ENCODE data around the gene IRX1. TPM values are rescaled to one million over a fixed set of nuclear protein-coding genes. Genes with fewer than 3 reads are reported as not detected.

The IRX1 gene
- polyA plus RNA-seq, 2 of the 4 experiments (the other 2 are of a cell fraction) = not detected

DNA sequence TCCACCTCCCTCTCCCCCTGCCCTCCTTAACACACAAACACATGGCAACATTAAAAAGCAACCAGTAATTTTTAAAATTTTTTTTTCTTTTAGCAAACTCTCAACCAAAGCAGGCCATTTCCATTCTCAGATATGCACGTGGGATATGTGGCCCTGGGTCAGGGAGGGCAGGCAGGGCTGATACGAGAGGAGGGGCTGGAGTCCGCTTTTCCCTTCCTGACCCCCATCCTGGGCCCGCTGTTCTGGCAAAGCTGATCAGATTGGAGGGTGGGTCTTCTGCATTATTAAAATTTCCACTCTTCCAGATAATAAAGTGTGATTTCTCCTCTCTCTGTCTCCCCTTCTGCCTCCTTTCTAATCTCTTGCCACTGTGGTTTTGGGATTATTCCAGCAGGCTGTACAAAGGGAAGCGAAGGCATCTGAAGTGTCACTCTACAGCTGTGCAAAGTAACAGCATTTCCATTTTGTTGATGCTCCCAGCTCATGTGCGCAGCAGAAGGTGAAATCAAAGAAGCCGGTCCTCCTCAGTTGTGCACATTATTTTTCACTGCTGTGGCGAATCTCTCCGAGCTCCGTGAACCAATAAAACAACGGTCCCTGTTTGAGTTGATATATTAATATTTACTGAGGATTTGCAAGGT, 12.0 kb downstream of the IRX1 start:
- H3K4me2 ChIP-seq = no peak overlapping the region
- DNase-seq (ENCODE audit: low read depth in 1 of 2, low spot score in 1 of 2) (no peak), FAIRE-seq (no peak), ATAC-seq (no peak)
- ChIA-PET CTCF (interaction anchor here (0.6 kb wide), 1 partner anchor 1311 kb away, joined by 3 read pairs; no protein-coding TSS in a partner anchor), POLR2A (no interaction called here)
- no peak overlapping the region for H3K27ac ChIP-seq
- H3K9me3 ChIP-seq = no peaks in the 10 kb centered on the region
- H3K4me1 ChIP-seq = no peaks in the 10 kb centered on the region
- no peak overlapping the region for H3K4me3 ChIP-seq
- 22% methylated on average over 11 of the region's 11 CpGs for WGBS (ENCODE audit: missing lambda C conversion rate)
- TF ChIP-seq PHF8 (IDR thresholded peaks at IDR 0.05; ENCODE audit: borderline replicate concordance, low read depth) (no peak), FOSL2 (IDR thresholded peaks at IDR 0.05) (no peak), FOSL2 (CRISPR knock-in tag; IDR thresholded peaks at IDR 0.05) (no peak), HOXA7 (CRISPR knock-in tag; IDR thresholded peaks at IDR 0.05) (no peak), POLR2AphosphoS2 (conservative IDR thresholded peaks at IDR 0.05; ENCODE audit: low read length) (no peak), NR3C1 (IDR thresholded peaks at IDR 0.05) (no peak), RCOR1 (IDR thresholded peaks at IDR 0.05; ENCODE audit: low read depth, low read length) (no peak)
- TF ChIP-seq, protein P1, sequence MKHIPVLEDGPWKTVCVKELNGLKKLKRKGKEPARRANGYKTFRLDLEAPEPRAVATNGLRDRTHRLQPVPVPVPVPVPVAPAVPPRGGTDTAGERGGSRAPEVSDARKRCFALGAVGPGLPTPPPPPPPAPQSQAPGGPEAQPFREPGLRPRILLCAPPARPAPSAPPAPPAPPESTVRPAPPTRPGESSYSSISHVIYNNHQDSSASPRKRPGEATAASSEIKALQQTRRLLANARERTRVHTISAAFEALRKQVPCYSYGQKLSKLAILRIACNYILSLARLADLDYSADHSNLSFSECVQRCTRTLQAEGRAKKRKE (CRISPR knock-in tag; IDR thresholded peaks at IDR 0.05; ENCODE audit: low read depth) = no peak

GRCh38 chr5:3609120-3609681, 13.6 kb downstream of the IRX1 start:
- ChIA-PET CTCF (no interaction called here), POLR2A (no interaction called here)
- Histone ChIP-seq H3K4me2 (no peak overlapping the region), H3K4me3 (no peak overlapping the region), H3K9me3 (no peaks in the 10 kb centered on the region), H3K27ac (no peak overlapping the region), H3K4me1 (no peaks in the 10 kb centered on the region)
- no peak for ATAC-seq
- no peak for DNase-seq (ENCODE audit: low read depth in 1 of 2, low spot score in 1 of 2)
- TF ChIP-seq RARB (CRISPR knock-in tag; IDR thresholded peaks at IDR 0.05) (no peak), CEBPB (IDR thresholded peaks at IDR 0.05) (no peak), NPAS2 (CRISPR knock-in tag; IDR thresholded peaks at IDR 0.05; ENCODE audit: borderline replicate concordance) (no peak), SMC3 (IDR thresholded peaks at IDR 0.05) (no peak), ESRRA (IDR thresholded peaks at IDR 0.05; ENCODE audit: borderline replicate concordance, low read length) (no peak), HMGXB4 (CRISPR knock-in tag; IDR thresholded peaks at IDR 0.05; ENCODE audit: borderline replicate concordance) (no peak), JUN (IDR thresholded peaks at IDR 0.05) (no peak), CHD2 (IDR thresholded peaks at IDR 0.05; ENCODE audit: low read length, partially characterized antibody) (no peak), MAZ (IDR thresholded peaks at IDR 0.05; ENCODE audit: borderline replicate concordance, low read depth, low read length) (no peak), REST (IDR thresholded peaks at IDR 0.05) (no peak), USF2 (IDR thresholded peaks at IDR 0.05) (no peak), RAD21 (conservative IDR thresholded peaks at IDR 0.05 in 1 of 2, IDR thresholded peaks at IDR 0.05 in 1 of 2) (no peak)
- TF ChIP-seq, protein P1 (CRISPR knock-in tag; IDR thresholded peaks at IDR 0.05; ENCODE audit: low read depth) = no peak
- WGBS (ENCODE audit: missing lambda C conversion rate) = 12% methylated on average over 18 of the region's 18 CpGs
- no peak for FAIRE-seq
